Fibroblast of lung (primary cell): Measurements from ENCODE around the gene INF2. TPM values are rescaled to one million over a fixed set of nuclear protein-coding genes. Genes with fewer than 3 reads are reported as not detected.

ENCODE experiments used
- DNase-seq, 2 donors: peaks; one replicate each; pipeline versions ENCODE4 v3.0.0 to v3.0.0-alpha.2; 2010; ENCODE audit warnings: low read depth in 2 of 2
- H2AFZ ChIP-seq: 2 replicates; pipeline ENCODE4 v1.5.1; 2012; ENCODE audit warnings: low read length, control low read depth, inconsistent platforms
- H3K27ac ChIP-seq: 2 replicates; pipeline ENCODE4 v1.5.1; 2011; ENCODE audit warnings: low read length, control low read depth; ENCODE audit not compliant: insufficient read depth
- H3K27me3 ChIP-seq: 2 replicates; pipeline ENCODE4 v1.5.1; 2011; ENCODE audit warnings: mild to moderate bottlenecking, low read length; ENCODE audit not compliant: control insufficient read depth, insufficient read depth
- H3K36me3 ChIP-seq: 2 replicates; pipeline ENCODE4 v1.5.1; 2011; ENCODE audit warnings: low read length; ENCODE audit not compliant: control insufficient read depth, insufficient read depth
- H3K4me1 ChIP-seq: 2 replicates; pipeline ENCODE4 v1.5.1; 2011; ENCODE audit warnings: low read length; ENCODE audit not compliant: control insufficient read depth, insufficient read depth; ENCODE audit errors: extremely low read depth
- H3K4me2 ChIP-seq: 2 replicates; pipeline ENCODE4 v1.5.1; 2011; ENCODE audit warnings: low read length, control low read depth; ENCODE audit not compliant: insufficient read depth; ENCODE audit errors: extremely low read depth
- H3K4me3 ChIP-seq, 4 experiments: fragments of 200-600 bp in 1 of 4; sonication (generic) in 1 of 4; replicated peaks in 1 of 4; 2 replicates each; pipeline ENCODE4 v1.5.1; 2011 to 2016; ENCODE audit warnings: low read length in 4 of 4, low read depth in 3 of 4, mild to moderate bottlenecking in 3 of 4, control low read depth in 2 of 4, inconsistent platforms in 1 of 4, mixed read lengths in 1 of 4; ENCODE audit not compliant: insufficient read depth in 1 of 4; ENCODE audit errors: control extremely low read depth in 1 of 4
- H3K79me2 ChIP-seq: 2 replicates; pipeline ENCODE4 v1.5.1; 2012; ENCODE audit warnings: mild to moderate bottlenecking, low read length, inconsistent platforms; ENCODE audit not compliant: control insufficient read depth, insufficient read depth
- H3K9ac ChIP-seq: 2 replicates; pipeline ENCODE4 v1.5.1; 2011; ENCODE audit warnings: mild to moderate bottlenecking, low read length, control low read depth; ENCODE audit not compliant: insufficient read depth
- H3K9me3 ChIP-seq: 2 replicates; pipeline ENCODE4 v1.5.1; 2012; ENCODE audit warnings: low read depth, low read length; ENCODE audit not compliant: control insufficient read depth, insufficient read depth
- H4K20me1 ChIP-seq: 2 replicates; pipeline ENCODE4 v1.5.1; 2011; ENCODE audit warnings: low read length; ENCODE audit not compliant: control insufficient read depth, insufficient read depth; ENCODE audit errors: extremely low read depth
- CTCF ChIP-seq, 2 donors: IDR thresholded peaks in 1 of 2; conservative IDR thresholded peaks in 1 of 2; 1 replicate in 1 of 2; 2 replicates in 1 of 2; pipeline ENCODE4 v1.5.1; 2011 to 2012; ENCODE audit warnings: low read length in 2 of 2, control low read depth in 1 of 2, inconsistent platforms in 1 of 2, low read depth in 1 of 2, mild to moderate bottlenecking in 1 of 2
- EZH2 ChIP-seq: IDR thresholded peaks from 2 replicates; pipeline ENCODE4 v1.5.1; 2012; ENCODE audit warnings: low read length, control low read depth, mild to moderate bottlenecking; ENCODE audit errors: missing control alignments
- polyA plus RNA-seq, 2 donors: library from polyadenylated mRNA; depleted of rRNA in 1 of 2; stranded (reverse) in 1 of 2; unstranded in 1 of 2; fragments of >200 nt; gene quantifications; 2 replicates each; pipeline ENCODE4 v1.2.1, GENCODE V29; 2011 to 2012; ENCODE audit warnings: missing spikeins in 1 of 2
- total RNA-seq: library from RNA; depleted of rRNA; stranded (reverse); fragments of >200 nt; gene quantifications from 2 replicates; pipeline ENCODE4 v1.2.1, GENCODE V29; 2014

The INF2 gene
- total and polyA plus RNA-seq, 2 donors (not counting 1 experiment from before 2014, with no cell fraction given) = 19.8 to 50.9 TPM

DNA sequence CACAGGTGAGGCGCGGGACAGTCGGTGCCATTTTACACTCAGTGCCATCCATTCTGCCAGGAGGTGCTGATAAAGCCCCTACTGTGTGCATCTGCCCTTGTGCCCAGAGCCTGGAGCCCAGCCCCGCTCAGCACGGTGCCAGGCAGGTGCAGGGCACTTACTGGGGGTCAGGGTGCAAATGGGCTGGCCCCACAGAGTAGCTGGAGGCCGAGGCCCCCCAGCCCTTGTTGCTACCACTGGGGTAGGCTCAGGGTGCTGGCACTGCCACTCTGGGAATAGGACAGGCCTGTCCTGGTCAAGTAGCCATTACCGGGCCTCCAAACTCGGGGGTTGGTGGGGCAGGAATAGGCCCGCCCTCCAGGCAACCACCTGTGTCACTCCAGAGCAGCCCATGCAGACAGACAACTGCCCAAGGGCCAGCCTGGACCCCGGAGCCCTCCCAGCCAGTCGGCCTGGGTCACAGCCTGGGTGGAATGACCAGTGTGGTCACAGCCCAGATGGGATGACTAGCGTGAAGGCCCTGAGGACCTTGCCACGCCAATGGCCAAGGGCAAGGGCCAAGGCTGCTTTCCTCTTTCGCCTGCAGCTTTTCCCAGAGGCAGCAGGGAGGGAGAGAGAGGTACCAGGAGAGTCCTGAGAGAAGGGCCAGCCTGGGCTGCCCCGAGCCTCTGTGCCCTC lies 3.0 kb downstream of the INF2 start:
- no peak overlapping the region for H3K27ac ChIP-seq
- no peak overlapping the region for H3K4me2 ChIP-seq
- H3K4me3 ChIP-seq = no peak overlapping the region

GRCh38 chr14:104692939-104693315 lies 3.5 kb downstream of the INF2 start:
- peaks cover 39% of the 10 kb centered on the region for H3K4me1 ChIP-seq
- no peak overlapping the region for H3K4me2 ChIP-seq
- H3K4me3 ChIP-seq = no peak overlapping the region
- H3K9me3 ChIP-seq = no peaks in the 10 kb centered on the region
- peaks cover 85% of the 10 kb centered on the region for H3K79me2 ChIP-seq
- H3K27me3 ChIP-seq = no peaks in the 10 kb centered on the region
- peaks cover 27% of the 10 kb centered on the region for H3K36me3 ChIP-seq
- no peak overlapping the region for H3K27ac ChIP-seq
- no peak for DNase-seq
- no peak for TF ChIP-seq EZH2
- TF ChIP-seq CTCF (conservative IDR thresholded peaks at IDR 0.05 in 1 of 2, IDR thresholded peaks at IDR 0.05 in 1 of 2; ENCODE audit: low read depth in 1 of 2, low read length in 2 of 2) = no peak
- H3K9ac ChIP-seq = no peak overlapping the region
- peaks cover 3% of the 10 kb centered on the region for H4K20me1 ChIP-seq
- no peak overlapping the region for H2AFZ ChIP-seq

More for the DNA sequence above, 3.0 kb downstream of the INF2 start:
- H2AFZ ChIP-seq = no peak overlapping the region
- H3K79me2 ChIP-seq = peaks cover 79% of the 10 kb centered on the region
- H4K20me1 ChIP-seq = peaks cover 3% of the 10 kb centered on the region
- no peak for DNase-seq
- peaks cover 38% of the 10 kb centered on the region for H3K4me1 ChIP-seq
- H3K36me3 ChIP-seq = peaks cover 27% of the 10 kb centered on the region
- no peaks in the 10 kb centered on the region for H3K9me3 ChIP-seq
- H3K9ac ChIP-seq = no peak overlapping the region
- no peak for TF ChIP-seq EZH2
- TF ChIP-seq CTCF (conservative IDR thresholded peaks at IDR 0.05 in 1 of 2, IDR thresholded peaks at IDR 0.05 in 1 of 2; ENCODE audit: low read depth in 1 of 2, low read length in 2 of 2) = no peak
- H3K27me3 ChIP-seq = no peaks in the 10 kb centered on the region

DNA sequence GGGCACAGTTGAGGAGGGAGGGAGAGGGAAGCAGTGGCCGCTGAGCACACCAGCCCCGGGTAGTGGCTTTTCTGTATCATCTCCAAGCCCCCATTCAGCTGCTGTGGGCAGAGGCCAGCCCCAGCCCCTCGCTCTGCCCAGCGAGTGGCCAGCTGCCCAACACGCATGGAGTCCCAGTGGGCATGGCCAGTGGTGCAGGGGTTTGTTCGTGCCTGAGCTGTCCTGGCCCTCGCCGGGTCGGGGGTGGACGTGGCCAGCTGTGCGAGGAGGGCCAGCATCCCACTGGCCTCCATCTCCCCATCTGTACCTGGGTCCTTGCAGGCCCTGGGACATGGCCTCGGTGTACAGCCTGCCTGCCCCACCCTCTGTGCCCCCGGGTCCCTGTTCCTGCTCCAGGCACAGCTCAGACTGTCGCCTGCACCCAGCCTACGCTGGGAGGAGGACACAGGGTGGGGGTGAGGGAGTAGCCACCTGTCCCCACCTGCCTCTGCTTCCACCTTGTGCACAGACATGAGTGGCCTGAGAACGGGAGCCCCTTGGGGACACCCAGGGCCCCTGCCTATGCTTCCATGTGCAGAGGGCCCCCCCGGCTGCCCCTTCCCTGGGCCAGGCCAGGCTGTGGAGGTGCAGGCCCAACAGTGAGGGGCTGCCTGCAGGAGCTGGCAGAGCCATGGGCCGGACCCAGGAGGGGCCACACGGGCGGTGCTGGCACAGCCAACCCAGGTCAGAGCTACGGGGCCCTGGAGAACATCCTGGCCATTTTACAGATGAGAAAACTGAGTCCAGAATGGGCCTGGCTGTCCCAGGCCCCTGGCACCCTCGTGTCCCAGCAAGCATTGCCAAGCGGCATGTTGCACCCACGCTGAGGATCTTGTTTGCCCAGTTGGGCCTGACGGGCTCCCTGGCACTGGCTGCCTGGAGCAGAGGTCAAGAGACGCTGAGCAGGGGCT lies 4.3 kb downstream of the INF2 start:
- no peak for DNase-seq
- Histone ChIP-seq H3K27ac (no peak overlapping the region), H3K9ac (no peak overlapping the region), H3K36me3 (peaks cover 27% of the 10 kb centered on the region), H3K9me3 (no peaks in the 10 kb centered on the region), H2AFZ (no peak overlapping the region), H4K20me1 (peaks cover 3% of the 10 kb centered on the region), H3K4me1 (peaks cover 35% of the 10 kb centered on the region), H3K4me3 (no peak overlapping the region), H3K4me2 (no peak overlapping the region), H3K79me2 (peaks cover 93% of the 10 kb centered on the region), H3K27me3 (no peaks in the 10 kb centered on the region)
- TF ChIP-seq CTCF (conservative IDR thresholded peaks at IDR 0.05 in 1 of 2, IDR thresholded peaks at IDR 0.05 in 1 of 2; ENCODE audit: low read depth in 1 of 2, low read length in 2 of 2) = no peak
- no peak for TF ChIP-seq EZH2
